Pancreas (tissue), 10 donors: ENCODE results near the gene CCL21. TPM values are rescaled to one million over a fixed set of nuclear protein-coding genes. Genes with fewer than 3 reads are reported as not detected.

Experiments used
- ATAC-seq, 4 donors: fragments of 200-7000 bp; cut with Tn5 transposase; one replicate each; pipeline versions ENCODE4 v1.8.0 to v1.9.1; 2020; ENCODE audit warnings: mild to moderate bottlenecking in 4 of 4, moderate library complexity in 4 of 4
- DNase-seq, 6 donors: peaks; one replicate each; pipeline ENCODE4 v3.0.0-alpha.2; 2020
- FAIRE-seq: peaks from 2 replicates; lab custom pipeline; 2012; peaks lifted over from hg19 to GRCh38; lab: Jason Lieb, UNC
- H3K27ac ChIP-seq, 4 donors: fragments of 200-600 bp; sonication (generic); 1 replicate in 3 of 4; 2 replicates in 1 of 4; pipeline versions ENCODE4 v1.5.0 to v1.8.0; 2020
- H3K27me3 ChIP-seq, 4 donors: fragments of 200-600 bp; one replicate each; pipeline ENCODE4 v1.8.0; 2021
- H3K36me3 ChIP-seq, 3 donors: fragments of 200-600 bp; sonication (generic) in 1 of 3; one replicate each; pipeline versions ENCODE4 v1.5.0 to v1.8.0; 2020 to 2021
- H3K4me1 ChIP-seq, 3 donors: fragments of 200-600 bp; one replicate each; pipeline ENCODE4 v1.8.0; 2021
- H3K4me3 ChIP-seq, 4 donors: fragments of 200-600 bp; sonication (generic) in 2 of 4; one replicate each; pipeline versions ENCODE4 v1.5.0 to v1.8.0; 2020 to 2021
- H3K9me3 ChIP-seq, 4 donors: fragments of 200-600 bp; one replicate each; pipeline ENCODE4 v1.8.0; 2021
- WGBS, 2 donors: extraction: QIAGEN DNeasy Blood & Tissue Kit; methylation state at CpG; one replicate each; pipeline ENCODE4 v1.1.7; 2013; 5-methylcytosine and 5-hydroxymethylcytosine counted together
- intact Hi-C, 3 donors: fragments of 100-400 bp; cut with DNase I; formaldehyde crosslinking; loops; one replicate each; pipeline versions ENCODE4 v1.11.1 to v1.14.2; 2022
- polyA plus RNA-seq, 2 donors: library from polyadenylated mRNA; stranded (reverse); fragments of 200-250 nt; gene quantifications; one replicate each; pipeline ENCODE4 v1.2.3, GENCODE V29; 2013
- total RNA-seq, 6 donors: library from RNA; stranded (reverse); fragmentation: NEBNext Ultra II Directional in 4 of 6; extraction: Animal tissue kit (Norgen Biotek cat#: 25700) in 4 of 6; gene quantifications; one replicate each; pipeline versions ENCODE4 v1.2.1 to v1.2.4, GENCODE V29; 2021 to 2023
- TF ChIP-seq, protein P1 (sequence below), 4 donors: fragments of 200-600 bp; sonication (generic) in 3 of 4; IDR thresholded peaks; one replicate each; pipeline versions ENCODE4 v1.5.0 to v1.8.0; 2021; ENCODE audit warnings: antibody characterized with exemption in 4 of 4
- donor health status: healthy with polysubstance abuse.
- donor health status: DM: no; HTN: no; CAD: no; lungs with moderate emphysema.
- donor health status: DM: no; HTN: no; CAD: no.
- donor health status: control.
- donor health status: control.
- donor health status: Bipolar disorder and iron deficiency.
- donor health status: DM: yes; HTN: yes; CAD: no.
- donor health status: DM: no; HTN: no; CAD: no.
- donor health status: DM: no; HTN: no; CAD: no.
- donor health status: DM: yes; HTN: yes; CAD: no.

Gene CCL21
- total and polyA plus RNA-seq, 8 donors, result 1.9 to 53.5 (median 11.3) TPM; not detected in 1

DNA sequence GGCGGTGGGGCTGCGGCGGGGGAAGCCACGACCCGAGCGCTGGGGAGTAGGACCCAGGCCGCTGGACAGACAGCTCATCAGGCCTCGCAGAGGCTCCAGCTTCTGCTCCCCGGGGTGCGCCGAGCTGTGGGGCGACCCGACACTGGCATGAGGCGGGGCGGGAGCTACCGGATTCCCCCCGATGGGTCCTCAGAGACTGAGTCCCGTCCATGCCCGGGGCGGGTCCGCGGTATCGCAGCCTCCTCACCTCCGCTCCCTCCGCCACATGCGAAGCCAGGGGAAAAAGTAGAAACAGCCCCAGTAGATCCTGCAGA, 44.9 kb downstream of the CCL21 start:
- no peak for DNase-seq
- Histone ChIP-seq H3K27me3 (no peaks in the 10 kb centered on the region), H3K9me3 (no peaks in the 10 kb centered on the region), H3K36me3 (no peaks in the 10 kb centered on the region), H3K4me1 (no peaks in the 10 kb centered on the region), H3K4me3 (peak overlapping the region; percentile 24 to 56 (median 48)), H3K27ac (peak overlapping the region; percentile 69 to 95 (median 89))
- intact Hi-C loops, result no loop called here
- TF ChIP-seq, protein P1, sequence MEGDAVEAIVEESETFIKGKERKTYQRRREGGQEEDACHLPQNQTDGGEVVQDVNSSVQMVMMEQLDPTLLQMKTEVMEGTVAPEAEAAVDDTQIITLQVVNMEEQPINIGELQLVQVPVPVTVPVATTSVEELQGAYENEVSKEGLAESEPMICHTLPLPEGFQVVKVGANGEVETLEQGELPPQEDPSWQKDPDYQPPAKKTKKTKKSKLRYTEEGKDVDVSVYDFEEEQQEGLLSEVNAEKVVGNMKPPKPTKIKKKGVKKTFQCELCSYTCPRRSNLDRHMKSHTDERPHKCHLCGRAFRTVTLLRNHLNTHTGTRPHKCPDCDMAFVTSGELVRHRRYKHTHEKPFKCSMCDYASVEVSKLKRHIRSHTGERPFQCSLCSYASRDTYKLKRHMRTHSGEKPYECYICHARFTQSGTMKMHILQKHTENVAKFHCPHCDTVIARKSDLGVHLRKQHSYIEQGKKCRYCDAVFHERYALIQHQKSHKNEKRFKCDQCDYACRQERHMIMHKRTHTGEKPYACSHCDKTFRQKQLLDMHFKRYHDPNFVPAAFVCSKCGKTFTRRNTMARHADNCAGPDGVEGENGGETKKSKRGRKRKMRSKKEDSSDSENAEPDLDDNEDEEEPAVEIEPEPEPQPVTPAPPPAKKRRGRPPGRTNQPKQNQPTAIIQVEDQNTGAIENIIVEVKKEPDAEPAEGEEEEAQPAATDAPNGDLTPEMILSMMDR (IDR thresholded peaks at IDR 0.05), result no peak
- 0 to 1% methylated on average over 18 to 26 of the region's 26 CpGs for WGBS, 2 donors
- FAIRE-seq, result no peak
- ATAC-seq, result peak in 1 of 4 donors; percentile 7

DNA sequence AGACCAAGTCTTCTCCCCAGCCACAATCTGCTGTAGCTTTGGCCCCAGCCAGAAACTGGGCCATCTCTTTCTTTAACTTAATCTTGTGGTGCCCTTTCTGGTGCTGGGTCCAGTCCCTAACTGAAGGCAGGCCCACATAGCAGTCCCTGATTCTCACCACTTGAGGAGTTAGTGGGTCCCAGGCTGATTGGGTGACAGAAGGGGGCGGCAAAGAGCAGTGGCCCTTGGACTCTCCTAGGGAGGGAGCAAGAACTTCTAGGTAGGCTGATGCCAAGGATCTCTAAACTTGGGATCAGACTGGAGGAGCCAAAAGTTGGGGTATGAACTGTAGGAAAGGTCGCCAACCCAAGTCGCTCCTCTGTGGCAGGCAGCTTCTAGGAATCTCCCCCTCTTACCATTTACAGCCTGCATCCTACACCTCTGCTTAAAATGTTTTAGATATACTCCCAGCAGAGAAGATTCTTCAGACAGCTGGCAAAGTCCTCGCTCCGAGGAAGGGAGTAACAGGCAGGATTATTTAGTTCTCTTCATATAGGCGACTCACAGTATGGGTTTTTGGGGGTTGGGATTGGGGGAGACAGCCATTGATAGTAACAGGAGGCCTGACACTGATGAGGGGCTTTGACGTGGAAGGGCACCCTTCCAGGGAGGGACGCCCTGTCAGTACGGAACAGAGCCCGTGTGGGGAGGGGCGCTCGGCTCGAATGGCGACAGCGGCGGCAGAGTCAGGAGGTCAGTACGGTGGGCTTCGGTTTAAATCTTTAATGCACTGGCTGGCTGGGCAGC, 45.5 kb downstream of the CCL21 start:
- intact Hi-C loops, result no loop called here
- H3K27me3 ChIP-seq, result no peaks in the 10 kb centered on the region
- peak in 5 of 6 donors; percentile 78 to 90 (median 87) for DNase-seq
- peak; percentile 61 to 70 (median 64) for ATAC-seq
- H3K9me3 ChIP-seq, result no peaks in the 10 kb centered on the region
- H3K4me3 ChIP-seq, result peak overlapping the region; percentile 24 to 56 (median 48)
- FAIRE-seq, result no peak
- H3K4me1 ChIP-seq, result no peaks in the 10 kb centered on the region
- TF ChIP-seq, protein P1 (IDR thresholded peaks at IDR 0.05), result peak; percentile 47 to 56 (median 50)
- peak overlapping the region; percentile 69 to 95 (median 89) for H3K27ac ChIP-seq
- H3K36me3 ChIP-seq, result no peaks in the 10 kb centered on the region
- WGBS, 2 donors, result 8 to 14% methylated on average over 18 of the region's 18 CpGs

DNA sequence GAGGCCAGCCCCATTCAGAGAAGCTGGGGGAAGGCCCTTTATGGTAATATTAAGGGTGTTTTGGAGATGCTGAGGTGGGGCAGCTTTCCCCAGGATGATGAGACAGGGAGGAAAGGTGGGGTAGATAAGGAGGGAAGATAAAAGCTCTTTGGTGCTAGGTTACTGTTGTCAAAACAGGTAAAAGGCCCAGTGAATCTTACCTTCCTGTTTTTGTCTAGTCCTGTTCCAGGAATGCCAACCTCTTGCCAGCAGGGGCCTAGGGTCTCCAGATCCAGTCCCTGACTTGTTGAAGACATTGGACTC, 46.7 kb downstream of the CCL21 start:
- H3K9me3 ChIP-seq, result no peaks in the 10 kb centered on the region
- no peaks in the 10 kb centered on the region for H3K36me3 ChIP-seq
- H3K27ac ChIP-seq, result no peak overlapping the region
- FAIRE-seq, result no peak
- ATAC-seq, result no peak
- no peak for DNase-seq
- intact Hi-C loops, result no loop called here
- TF ChIP-seq, protein P1 (IDR thresholded peaks at IDR 0.05), result no peak
- H3K27me3 ChIP-seq, result no peaks in the 10 kb centered on the region
- H3K4me1 ChIP-seq, result no peaks in the 10 kb centered on the region
- no peak overlapping the region for H3K4me3 ChIP-seq

DNA sequence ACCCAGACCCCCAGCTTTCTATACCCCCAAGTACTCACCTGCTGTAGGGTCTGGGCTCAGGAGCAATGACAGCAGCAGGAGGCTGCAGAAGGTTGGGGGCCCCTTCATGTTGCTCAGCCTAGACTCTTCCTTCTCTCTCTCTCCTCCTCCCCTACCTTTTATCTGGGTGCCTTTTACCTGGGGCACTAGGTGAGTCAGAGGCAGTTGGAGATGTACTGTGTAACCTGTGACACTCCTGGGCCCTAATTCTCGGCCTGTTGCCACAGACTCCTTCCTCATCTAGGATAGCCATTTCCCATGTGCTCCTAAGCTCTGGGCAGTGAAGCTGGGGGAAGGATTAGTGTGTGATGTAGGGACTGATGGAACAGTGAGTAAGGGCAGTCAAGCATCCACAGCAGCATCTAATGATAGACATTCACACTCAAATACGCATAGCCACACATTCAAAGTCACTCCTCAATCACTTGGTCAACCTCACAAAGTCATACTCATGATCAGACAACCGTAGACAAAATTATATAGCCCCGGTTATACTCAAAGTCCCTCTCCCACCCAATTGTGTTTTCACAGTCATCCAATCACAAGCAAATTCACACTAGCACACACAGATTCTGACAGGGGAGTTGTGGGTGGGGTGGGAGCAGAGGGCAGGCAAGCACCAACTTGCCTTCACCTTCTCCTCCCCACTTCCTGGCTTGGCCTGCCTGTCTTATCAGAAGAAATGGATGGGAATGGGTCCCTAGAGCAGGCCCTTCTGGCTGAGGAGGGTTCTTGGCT, 47.2 kb downstream of the CCL21 start, which contains the start of gene CCL27:
TSS of gene CCL27 (minus strand) at position 132 of the 777 bp plus-strand sequence. CDS start at position 108, 24 bp downstream.
- FAIRE-seq, result no peak
- 87 to 98% methylated on average over 4 of the region's 4 CpGs for WGBS, 2 donors
- no peak within 1 kb of the TSS for H3K4me3 ChIP-seq
- H3K27me3 ChIP-seq, result no peaks in the 10 kb centered on the region
- no peaks in the 10 kb centered on the region for H3K36me3 ChIP-seq
- no peak for DNase-seq
- TF ChIP-seq, protein P1 (IDR thresholded peaks at IDR 0.05), result no peak
- H3K4me1 ChIP-seq, result no peaks in the 10 kb centered on the region
- H3K27ac ChIP-seq, result no peak within 1 kb of the TSS
- ATAC-seq, result no peak
- intact Hi-C loops, result no loop called here
- H3K9me3 ChIP-seq, result no peaks in the 10 kb centered on the region
